K562 treated with DMSO at 1 percent for 24 hours (cell line): ENCODE results near the gene CHD8. TPM values are rescaled to one million over a fixed set of nuclear protein-coding genes. Genes with fewer than 3 reads are reported as not detected.

ENCODE experiments used
- total RNA-seq: library from RNA; unstranded; fragments of 300-600 nt; gene quantifications from 2 replicates; pipeline ENCODE4 v1.2.3, GENCODE V29; 2022; ENCODE audit warnings: low read depth; ENCODE audit not compliant: insufficient read depth

The CHD8 gene
- 38.0 and 43.2 TPM in 2 replicates for total RNA-seq

DNA sequence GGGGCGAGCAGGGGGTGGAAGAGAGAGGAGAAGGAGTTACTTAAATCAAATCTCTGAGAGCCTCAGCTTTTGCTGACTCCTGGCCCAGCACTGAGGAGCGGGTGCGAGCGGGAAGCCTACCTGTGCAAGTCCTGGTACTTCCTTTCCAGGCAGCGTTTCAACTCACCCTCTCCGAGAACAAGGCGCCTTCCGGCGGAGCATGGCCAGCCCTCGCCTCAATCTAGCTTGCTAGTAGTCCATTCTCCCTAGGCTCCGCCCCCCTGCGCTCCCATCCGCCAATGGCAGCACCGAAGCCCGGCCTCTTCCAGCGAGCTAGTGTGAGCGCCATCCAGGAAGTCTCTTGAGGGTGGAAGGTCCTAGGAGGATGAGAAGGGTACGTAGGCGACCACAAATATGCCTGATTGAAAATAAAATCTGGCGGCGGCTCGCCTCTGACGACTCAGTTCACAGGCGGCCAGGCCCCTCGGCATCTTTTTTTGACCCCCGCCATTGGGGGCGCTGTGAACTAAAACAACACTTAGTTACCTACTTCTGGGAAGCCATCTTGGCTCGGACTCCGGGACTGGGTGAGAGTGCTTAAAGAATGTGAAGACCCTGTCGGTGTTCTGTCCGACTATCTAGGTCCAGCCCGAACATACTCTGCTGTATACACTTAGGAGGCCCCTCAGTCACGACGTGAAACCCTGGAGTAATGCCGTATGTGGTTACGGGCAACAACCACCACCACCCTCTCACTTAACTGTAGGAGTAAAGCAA lies at the start of gene CHD8:
Gene CHD8 (minus strand): TSS at position 212 of the 756 bp plus-strand sequence. CDS start 24,480 bp downstream, outside the sequence.

DNA sequence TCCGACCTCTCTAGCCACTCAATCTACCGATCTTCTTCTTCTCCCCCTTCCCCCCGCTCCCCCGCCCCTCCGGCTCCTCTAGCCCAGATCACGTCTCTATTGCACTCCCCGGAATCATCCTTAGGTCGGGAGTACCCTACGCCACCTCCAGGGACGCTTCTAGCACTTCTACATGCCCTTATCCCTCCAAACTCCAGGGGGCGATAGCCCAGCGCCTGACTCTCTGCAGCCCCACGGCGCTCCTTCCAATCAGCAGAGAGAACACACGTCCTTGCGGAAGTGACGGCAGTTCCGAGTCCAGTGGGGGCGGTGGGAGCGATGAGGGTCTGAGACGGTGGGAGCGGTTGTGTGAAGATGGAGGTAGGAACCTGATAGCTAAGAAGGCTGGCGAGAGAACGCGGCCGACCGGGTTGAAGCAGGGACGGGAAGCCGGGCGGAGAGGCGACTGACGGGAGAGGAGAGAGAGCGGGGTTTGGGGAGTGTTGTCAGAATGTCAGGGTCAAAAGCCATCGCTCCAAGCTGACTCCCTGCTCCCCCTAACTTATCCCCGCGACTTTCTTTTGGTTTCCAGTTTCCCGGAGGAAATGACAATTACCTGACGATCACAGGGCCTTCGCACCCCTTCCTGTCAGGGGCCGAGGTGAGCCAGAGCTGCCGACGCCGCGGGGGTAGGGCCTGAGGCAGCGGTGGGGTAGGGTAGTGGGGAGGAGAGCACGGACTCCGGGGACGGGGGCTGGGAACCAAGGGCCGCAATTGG lies 21.2 kb upstream of the CHD8 start, which contains the start of the genes RAB2B and TOX4:
Gene RAB2B (minus strand): TSS at position 35 of the 757 bp plus-strand sequence. CDS start 87 bp downstream, outside the sequence.
Gene TOX4 (plus strand): TSS at position 271 of the 757 bp plus-strand sequence. CDS start 84 bp downstream, at position 355.

DNA sequence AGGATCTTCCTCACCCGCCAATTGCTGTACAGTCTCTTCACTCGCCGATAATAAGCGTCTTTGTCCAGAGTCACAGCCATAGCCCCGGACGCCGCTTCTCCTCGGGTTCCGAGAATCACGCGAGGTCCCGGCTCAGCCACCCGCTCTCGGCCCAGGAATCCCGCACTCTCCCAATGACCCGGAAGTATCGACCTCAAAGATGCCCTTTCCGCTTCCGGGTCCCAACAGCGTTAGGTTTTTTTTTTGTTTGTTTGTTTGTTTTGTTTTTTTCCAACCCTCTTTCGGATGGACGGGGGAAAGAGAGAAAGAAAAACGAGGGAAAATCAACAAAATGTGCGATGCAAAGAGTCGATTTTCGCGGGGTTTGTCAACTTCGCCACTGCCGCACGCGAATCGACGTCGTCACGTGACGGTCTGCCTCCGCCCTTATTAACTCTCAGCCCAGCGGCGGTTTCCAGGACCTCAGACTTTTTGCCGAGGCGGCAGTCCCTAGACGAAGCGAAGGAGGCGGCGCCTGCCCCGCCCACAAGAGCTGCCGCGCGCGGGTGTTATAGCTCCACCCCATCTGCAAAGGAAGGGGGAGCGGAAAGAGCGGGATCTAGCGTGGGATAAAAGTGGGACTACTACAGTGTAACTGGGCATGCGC lies 72.0 kb downstream of the CHD8 start, which contains the start of gene SUPT16H:
Gene SUPT16H (minus strand): TSS at position 172 of the 646 bp plus-strand sequence. CDS start 92 bp downstream, at position 80.

Other genes with a start within 250 kb of the CHD8 start
- gene HNRNPC, start 186.7 kb downstream of the CHD8 start, total RNA-seq: 425 and 459 TPM in 2 replicates
- 0.76 and 5.4 TPM in 2 replicates for gene RPGRIP1, start 176.0 kb downstream of the CHD8 start, total RNA-seq
- 36.5 and 41.5 TPM in 2 replicates for gene SUPT16H, start 72.1 kb downstream of the CHD8 start, total RNA-seq
- gene RAB2B, start 20.8 kb upstream of the CHD8 start, total RNA-seq: 9.7 and 9.8 TPM in 2 replicates
- gene TOX4, start 21.1 kb upstream of the CHD8 start, total RNA-seq: 25.3 and 26.5 TPM in 2 replicates
- 31.5 and 32.4 TPM in 2 replicates for gene METTL3, start 55.2 kb upstream of the CHD8 start, total RNA-seq
- 23.8 and 27.0 TPM in 2 replicates for gene SALL2, start 70.2 kb upstream of the CHD8 start, total RNA-seq
- not detected in 2 replicates for gene OR10G3, start 124.0 kb upstream of the CHD8 start, total RNA-seq
- not detected in 2 replicates for gene OR10G2, start 178.8 kb upstream of the CHD8 start, total RNA-seq
- gene OR4E2, start 197.7 kb upstream of the CHD8 start, total RNA-seq: not detected in 2 replicates
- gene OR4E1, start 217.7 kb upstream of the CHD8 start, total RNA-seq: not detected in 2 replicates